Left cardiac atrium (tissue), 4 donors: Measurements from ENCODE around the gene ZBTB40. TPM values are rescaled to one million over a fixed set of nuclear protein-coding genes. Genes with fewer than 3 reads are reported as not detected.

Experiments used
- ATAC-seq, 2 donors: fragments of 200-7000 bp; cut with Tn5 transposase; one replicate each; pipeline ENCODE4 v1.9.1; 2020; ENCODE audit warnings: mild to moderate bottlenecking in 2 of 2, moderate library complexity in 2 of 2
- DNase-seq: peaks from one replicate; pipeline ENCODE4 v3.0.0-alpha.2; 2020
- intact Hi-C, 2 donors: fragments of 100-400 bp; cut with DNase I; formaldehyde crosslinking; loops; one replicate each; pipeline versions ENCODE4 v1.14.1 to v1.15.1; 2022 to 2023
- total RNA-seq, 2 donors: library from RNA; stranded (reverse); fragmentation: NEBNext Ultra II Directional; extraction: Animal tissue kit (Norgen Biotek cat#: 25700); gene quantifications; one replicate each; pipeline ENCODE4 v1.2.1, GENCODE V29; 2021
- donor health status: DM: no; HTN: yes; CAD: no.
- donor health status: DM: no; HTN: yes; CAD: no; lungs with severe emphysema.
- donor health status: DM: yes; HTN: yes; CAD: no.
- donor health status: Dilated cardiomyopathy.

Gene ZBTB40
- total RNA-seq, 2 donors from 2014 or later: 11.1 to 13.5 TPM

DNA sequence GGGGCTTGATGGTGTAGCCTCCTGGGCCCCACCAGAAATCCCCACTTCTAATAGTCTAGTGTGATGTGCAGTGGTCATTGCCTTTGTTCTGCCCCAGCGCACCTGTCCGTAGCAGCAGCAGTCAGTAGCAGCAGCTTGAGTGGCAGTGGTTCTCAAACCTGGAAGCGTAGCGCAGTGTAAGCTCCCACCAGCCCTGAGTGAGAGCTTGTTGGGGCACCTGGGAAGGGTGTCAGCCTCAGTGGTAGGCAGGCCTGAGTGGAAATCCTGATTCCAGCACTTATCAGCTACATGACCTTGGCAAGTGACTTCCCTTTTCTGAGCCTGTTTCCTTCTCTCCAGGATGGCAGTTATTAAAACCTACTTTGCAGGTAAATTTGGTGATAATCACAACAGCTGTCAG lies 70.0 kb downstream of the ZBTB40 start:
- no peak for ATAC-seq
- intact Hi-C loops: loop anchor here (10.0 kb wide), 1 partner anchor 97 kb away; no protein-coding TSS in a partner anchor
- no peak for DNase-seq

GRCh38 chr1:22522221-22522743 lies 70.6 kb downstream of the ZBTB40 start:
- DNase-seq: no peak
- ATAC-seq: no peak
- intact Hi-C loops: loop anchor here (10.0 kb wide), 1 partner anchor 97 kb away; no protein-coding TSS in a partner anchor

GRCh38 chr1:22524481-22524880 lies 72.8 kb downstream of the ZBTB40 start:
- DNase-seq (no peak), ATAC-seq (no peak)
- intact Hi-C loops: loop anchor here (10.0 kb wide), 1 partner anchor 100 kb away; no protein-coding TSS in a partner anchor

GRCh38 chr1:22525211-22525610 lies 73.6 kb downstream of the ZBTB40 start:
- DNase-seq (no peak), ATAC-seq (no peak)
- intact Hi-C loops: loop anchor here (10.0 kb wide), 1 partner anchor 100 kb away; no protein-coding TSS in a partner anchor

DNA sequence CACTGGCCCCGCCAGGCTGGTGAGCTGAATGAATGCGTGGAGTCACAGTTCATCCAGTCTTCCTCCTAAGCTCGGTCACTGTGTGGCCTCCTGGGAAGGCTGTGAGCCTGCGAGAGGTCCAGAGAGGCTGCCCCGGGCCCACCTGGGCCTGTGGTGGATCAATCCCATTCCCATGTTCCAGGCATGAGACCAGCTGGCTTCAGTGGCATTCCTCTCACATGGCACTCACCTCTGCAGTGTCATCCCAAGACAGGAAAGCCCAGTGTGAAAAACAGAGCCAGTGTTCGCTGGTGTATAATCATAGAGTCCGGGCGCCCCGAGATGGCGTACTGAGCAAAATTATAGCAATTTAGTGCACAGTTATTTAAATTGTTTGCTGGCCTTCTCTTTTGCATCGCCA lies 74.0 kb downstream of the ZBTB40 start:
- DNase-seq (no peak), ATAC-seq (no peak)
- intact Hi-C loops: loop anchor here (10.0 kb wide), 1 partner anchor 101 kb away; no protein-coding TSS in a partner anchor

DNA sequence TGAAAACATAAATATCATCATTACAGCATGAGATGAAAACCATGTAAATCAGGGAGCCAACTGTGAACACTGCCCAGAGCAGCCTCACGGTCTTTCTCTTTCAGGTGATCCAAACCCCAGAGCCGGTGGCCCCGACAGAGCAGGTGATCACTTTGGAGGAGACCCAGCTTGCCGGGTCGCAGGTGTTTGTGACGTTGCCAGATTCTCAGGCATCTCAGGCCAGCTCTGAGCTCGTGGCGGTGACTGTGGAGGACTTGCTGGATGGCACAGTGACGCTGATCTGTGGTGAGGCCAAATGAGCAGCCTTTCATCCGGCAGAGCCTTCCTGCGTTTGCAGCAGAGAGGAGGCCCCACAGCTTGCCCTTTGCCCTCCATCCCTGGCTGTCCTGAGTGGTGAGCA lies 74.4 kb downstream of the ZBTB40 start:
- intact Hi-C loops: loop anchor here (10.0 kb wide), 1 partner anchor 101 kb away; no protein-coding TSS in a partner anchor
- DNase-seq (no peak), ATAC-seq (no peak)

GRCh38 chr1:22526677-22527076 lies 75.0 kb downstream of the ZBTB40 start:
- intact Hi-C loops: loop anchor here (10.0 kb wide), 1 partner anchor 102 kb away; no protein-coding TSS in a partner anchor
- no peak for ATAC-seq
- DNase-seq: no peak

DNA sequence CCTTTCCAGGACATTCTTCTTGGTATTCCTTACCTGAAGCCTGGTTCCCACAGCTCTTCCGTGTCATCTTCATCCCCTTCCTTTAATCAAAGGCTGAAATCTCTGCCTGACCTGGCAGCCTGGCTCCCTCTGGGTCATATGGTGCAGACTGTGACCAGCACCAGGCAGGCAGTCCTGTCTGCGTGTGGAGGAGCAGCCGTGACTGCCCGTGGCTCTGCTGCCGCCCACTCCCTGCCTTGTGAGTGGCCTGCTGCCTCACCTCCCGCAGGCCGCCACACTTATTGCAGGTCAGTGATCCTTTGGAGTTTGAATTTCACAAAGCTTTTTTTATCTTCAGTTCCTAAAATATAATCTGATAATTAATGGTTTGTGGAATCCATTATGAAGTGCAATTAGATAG lies 75.5 kb downstream of the ZBTB40 start:
- ATAC-seq: no peak
- intact Hi-C loops: loop anchor here (10.0 kb wide), 1 partner anchor 102 kb away; no protein-coding TSS in a partner anchor
- no peak for DNase-seq

- intact Hi-C loops: loop anchor here (10.0 kb wide), 1 partner anchor 103 kb away; no protein-coding TSS in a partner anchor
- no peak for DNase-seq
- no peak for ATAC-seq
Observed at GRCh38 chr1:22527555-22528296, 76.1 kb downstream of the ZBTB40 start.

- intact Hi-C loops: loop anchor here (10.0 kb wide), 1 partner anchor 104 kb away; no protein-coding TSS in a partner anchor
- ATAC-seq (no peak), DNase-seq (no peak)
Observed at GRCh38 chr1:22528451-22528850, 76.8 kb downstream of the ZBTB40 start.

DNA sequence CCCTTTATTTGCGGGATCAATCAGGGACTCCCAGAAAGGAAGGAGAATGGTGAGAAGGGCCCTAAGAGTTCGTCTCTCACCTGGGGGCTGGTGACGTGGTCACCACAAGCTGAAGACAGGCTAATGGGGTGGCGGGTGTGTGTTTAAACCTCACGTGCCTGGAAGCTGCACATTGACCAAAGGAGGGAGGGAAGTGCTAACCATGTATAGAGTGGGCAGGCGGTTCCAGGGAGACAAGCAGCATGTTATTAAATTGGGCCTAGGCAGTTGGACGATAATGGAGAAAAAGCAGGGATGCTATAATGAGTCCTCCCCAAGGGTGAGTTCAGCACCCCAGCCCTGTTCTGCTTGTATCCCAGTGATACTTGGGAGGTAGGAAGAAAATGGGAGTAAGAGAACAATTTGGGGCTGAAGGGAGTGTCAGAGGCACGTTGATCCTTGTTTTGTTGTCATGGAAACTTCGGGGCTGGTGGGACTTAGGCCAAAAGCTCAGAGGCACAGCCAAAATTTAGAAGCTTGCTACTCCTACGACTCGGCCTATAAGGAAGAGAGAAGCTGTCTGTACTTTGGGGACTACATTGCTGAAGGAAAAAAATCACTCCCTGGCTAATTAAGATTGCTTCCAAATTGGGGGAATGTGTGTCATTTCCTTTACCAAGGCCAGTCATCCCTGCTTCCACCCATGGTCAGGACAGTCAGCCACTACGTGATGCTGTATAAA lies 78.4 kb downstream of the ZBTB40 start:
- intact Hi-C loops: loop anchor here (10.0 kb wide), 2 partner anchors 105 kb away; partner anchors contain the start of gene C1QA (in 1 of the 2)
- DNase-seq: no peak
- peak; percentile 70 to 76 for ATAC-seq

GRCh38 chr1:22530715-22531114 lies 79.1 kb downstream of the ZBTB40 start:
- DNase-seq: no peak
- intact Hi-C loops: loop anchor here in 1 of 2 donors (10.0 kb wide), 1 partner anchor 104 kb away; the partner anchor contains the start of gene C1QA
- no peak for ATAC-seq

- ATAC-seq (peak in 1 of 2 donors; percentile 40), DNase-seq (no peak)
- intact Hi-C loops: loop anchor here in 1 of 2 donors (10.0 kb wide), 1 partner anchor 104 kb away; the partner anchor contains the start of gene C1QA
Observed at GRCh38 chr1:22531251-22531650, 79.6 kb downstream of the ZBTB40 start.

GRCh38 chr1:22533244-22533895 lies 81.7 kb downstream of the ZBTB40 start:
- no peak for ATAC-seq
- no peak for DNase-seq
- intact Hi-C loops: loop anchor here in 1 of 2 donors (10.0 kb wide), 1 partner anchor 101 kb away; the partner anchor contains the start of gene C1QA

DNA sequence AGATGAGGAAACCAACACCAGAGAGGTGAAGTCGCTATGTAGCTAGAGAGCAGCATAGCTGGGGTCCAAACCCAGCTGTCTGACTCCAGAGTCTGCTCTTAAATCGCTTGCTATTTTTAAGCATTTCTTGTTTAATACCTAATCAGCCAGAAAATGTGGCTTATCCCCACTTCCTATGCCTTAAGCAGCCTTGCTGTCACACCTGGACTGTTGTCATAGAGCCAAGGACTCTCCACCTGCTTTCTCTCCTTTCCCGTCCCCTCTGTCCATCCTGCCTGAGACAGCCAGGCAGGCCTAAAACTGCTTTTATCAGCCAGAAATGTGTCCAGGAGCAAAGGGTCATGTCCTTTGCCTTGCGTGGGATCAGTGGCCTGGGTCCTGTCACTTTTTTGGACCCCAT lies 83.3 kb downstream of the ZBTB40 start:
- intact Hi-C loops: loop anchor here in 1 of 2 donors (10.0 kb wide), 1 partner anchor 100 kb away; the partner anchor contains the start of gene C1QA
- ATAC-seq: no peak
- no peak for DNase-seq

DNA sequence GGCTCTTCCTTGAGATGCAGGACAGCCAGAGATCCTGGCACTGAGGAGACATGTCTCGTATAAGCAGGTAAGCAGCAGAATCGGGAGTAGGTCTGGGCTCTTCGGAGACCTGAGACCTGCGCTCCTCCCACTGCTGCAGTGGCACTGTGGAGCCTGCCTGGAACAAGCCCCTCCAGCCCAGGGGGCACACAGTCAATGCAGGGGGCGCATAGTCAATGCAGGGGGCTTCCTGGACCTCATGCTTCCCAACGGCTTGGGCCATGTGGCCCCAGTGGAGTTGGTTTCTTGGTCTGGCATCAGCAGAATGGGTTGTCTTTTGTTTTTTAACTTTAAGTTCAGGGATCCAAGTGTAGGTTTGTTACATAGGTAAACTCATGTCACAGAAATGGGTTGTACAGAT lies 83.7 kb downstream of the ZBTB40 start:
- ATAC-seq: no peak
- intact Hi-C loops: loop anchor here in 1 of 2 donors (10.0 kb wide), 1 partner anchor 99 kb away; the partner anchor contains the start of gene C1QA
- no peak for DNase-seq

- ATAC-seq (peak in 1 of 2 donors; percentile 16), DNase-seq (no peak)
- intact Hi-C loops: loop anchor here in 1 of 2 donors (10.0 kb wide), 1 partner anchor 98 kb away; the partner anchor contains the start of gene C1QA
Observed at GRCh38 chr1:22536506-22536905, 84.9 kb downstream of the ZBTB40 start.

- DNase-seq (no peak), ATAC-seq (no peak)
- intact Hi-C loops: loop anchor here in 1 of 2 donors (10.0 kb wide), 1 partner anchor 97 kb away; the partner anchor contains the start of gene C1QA
Observed at GRCh38 chr1:22537441-22538139, 85.9 kb downstream of the ZBTB40 start.
